Left cardiac atrium (tissue), 4 donors: ENCODE data around the gene LENG1. TPM values are rescaled to one million over a fixed set of nuclear protein-coding genes. Genes with fewer than 3 reads are reported as not detected.
"Not testable (repeated sequence)": the region's sequence is repeated elsewhere in the genome, so short reads cannot be mapped to it uniquely, and the experiment has no call there.

Source experiments
- ATAC-seq, 2 donors: fragments of 200-7000 bp; cut with Tn5 transposase; one replicate each; pipeline ENCODE4 v1.9.1; 2020; ENCODE audit warnings: mild to moderate bottlenecking in 2 of 2, moderate library complexity in 2 of 2
- DNase-seq: peaks from one replicate; pipeline ENCODE4 v3.0.0-alpha.2; 2020
- intact Hi-C, 2 donors: fragments of 100-400 bp; cut with DNase I; formaldehyde crosslinking; loops; one replicate each; pipeline versions ENCODE4 v1.14.1 to v1.15.1; 2022 to 2023
- total RNA-seq, 2 donors: library from RNA; stranded (reverse); fragmentation: NEBNext Ultra II Directional; extraction: Animal tissue kit (Norgen Biotek cat#: 25700); gene quantifications; one replicate each; pipeline ENCODE4 v1.2.1, GENCODE V29; 2021
- donor health status: DM: no; HTN: yes; CAD: no.
- donor health status: DM: no; HTN: yes; CAD: no; lungs with severe emphysema.
- donor health status: DM: yes; HTN: yes; CAD: no.
- donor health status: Dilated cardiomyopathy.

Gene LENG1
- total RNA-seq, 2 donors from 2014 or later = 7.0 to 7.2 TPM

- ATAC-seq, DNase-seq, intact Hi-C loops: not testable (repeated sequence)
These were observed 12.4 kb upstream of the LENG1 start for GRCh38 chr19:54171736-54172431.

GRCh38 chr19:54169149-54169740 lies 9.7 kb upstream of the LENG1 start:
- DNase-seq (no peak), ATAC-seq (no peak)
- intact Hi-C loops = loop anchor here in 1 of 2 donors (5.0 kb wide), 1 partner anchor 63 kb away; no protein-coding TSS in a partner anchor

GRCh38 chr19:54168174-54168917 lies 8.8 kb upstream of the LENG1 start:
- ATAC-seq (peak; percentile 83 to 91), DNase-seq (peak; percentile 92)
- intact Hi-C loops = loop anchor here (1.0 to 5.0 kb wide), 2 partner anchors 63 to 64 kb away; no protein-coding TSS in a partner anchor

- DNase-seq = no peak
- no peak for ATAC-seq
- intact Hi-C loops = loop anchor here in 1 of 2 donors (5.0 kb wide), 1 partner anchor 67 kb away; no protein-coding TSS in a partner anchor
These were observed 5.7 kb upstream of the LENG1 start for GRCh38 chr19:54165222-54165621.

GRCh38 chr19:54164369-54165068 lies 5.0 kb upstream of the LENG1 start:
- peak in 1 of 2 donors; percentile 29 for ATAC-seq
- intact Hi-C loops = loop anchor here in 1 of 2 donors (5.0 kb wide), 1 partner anchor 68 kb away; no protein-coding TSS in a partner anchor
- DNase-seq = no peak

GRCh38 chr19:54162884-54163283 lies 3.4 kb upstream of the LENG1 start:
- intact Hi-C loops = no loop called here
- no peak for ATAC-seq
- DNase-seq = no peak

- intact Hi-C loops = no loop called here
- DNase-seq = peak; percentile 91
- ATAC-seq = peak; percentile 33 to 48
These were observed 2.8 kb upstream of the LENG1 start for GRCh38 chr19:54162241-54162805.

GRCh38 chr19:54160854-54161253 lies 1.3 kb upstream of the LENG1 start:
- intact Hi-C loops = no loop called here
- no peak for ATAC-seq
- no peak for DNase-seq

- no peak for DNase-seq
- intact Hi-C loops = no loop called here
- ATAC-seq = no peak
These were observed 776 bp upstream of the LENG1 start for GRCh38 chr19:54160182-54160811.

- no peak for DNase-seq
- ATAC-seq = no peak
- intact Hi-C loops = no loop called here
These were observed 639 bp downstream of the LENG1 start for GRCh38 chr19:54158812-54159351.

- ATAC-seq = no peak
- intact Hi-C loops = no loop called here
- DNase-seq = no peak
These were observed 2.6 kb downstream of the LENG1 start for GRCh38 chr19:54156953-54157352.

- ATAC-seq (no peak), DNase-seq (no peak)
- intact Hi-C loops = no loop called here
These were observed 3.0 kb downstream of the LENG1 start for GRCh38 chr19:54156490-54156889.

- intact Hi-C loops = no loop called here
- ATAC-seq (no peak), DNase-seq (no peak)
These were observed 3.8 kb downstream of the LENG1 start for GRCh38 chr19:54155694-54156093.

GRCh38 chr19:54154603-54155345 lies 4.7 kb downstream of the LENG1 start:
- intact Hi-C loops = no loop called here
- no peak for ATAC-seq
- no peak for DNase-seq

GRCh38 chr19:54153731-54154326 lies 5.7 kb downstream of the LENG1 start:
- no peak for DNase-seq
- intact Hi-C loops = no loop called here
- peak in 1 of 2 donors; percentile 1 for ATAC-seq

- peak in 1 of 2 donors; percentile 16 for ATAC-seq
- intact Hi-C loops = no loop called here
- no peak for DNase-seq
These were observed 6.5 kb downstream of the LENG1 start for GRCh38 chr19:54152878-54153524.

- no peak for DNase-seq
- intact Hi-C loops = no loop called here
- ATAC-seq = no peak
These were observed 7.3 kb downstream of the LENG1 start for GRCh38 chr19:54152267-54152666.
